ENCODE measurements around the gene SLC9A2. TPM values are rescaled to one million over a fixed set of nuclear protein-coding genes. Genes with fewer than 3 reads are reported as not detected.

SLC9A2 gene
- total and polyA plus RNA-seq, 10 of the 15 experiments (the other 5 are each of a cell fraction or from before 2014, with no cell fraction given): 0.13 to 1.2 (median 0.79) TPM

- in situ Hi-C loops (cut with MboI): loop anchor here (10.0 kb wide), 1 partner anchor 141 kb away; the partner anchor contains the start of gene SLC9A4
These were observed 3.5 kb upstream of the SLC9A2 start for GRCh38 chr2:102615620-102616436.

More at GRCh38 chr2:102615620-102616436, 3.5 kb upstream of the SLC9A2 start:
- no peak overlapping the region for H3K27ac ChIP-seq (ENCODE audit: control insufficient read depth, insufficient read depth)
- WGBS (ENCODE audit: insufficient coverage, insufficient replicate concordance, low lambda C conversion rate, missing lambda C conversion rate): 10% methylated on average over 5 of the region's 5 CpGs
- intact Hi-C loops (cut with micrococcal nuclease; ENCODE audit: unreplicated experiment): loop anchor here (1.0 to 10.0 kb wide), 3 partner anchors 96 to 189 kb away; partner anchors contain the start of gene SLC9A4
- no peaks in the 10 kb centered on the region for H3K36me3 ChIP-seq (ENCODE audit: control insufficient read depth in 2 of 2, insufficient read depth in 2 of 2, low read length in 1 of 2)
- no peak for DNase-seq (ENCODE audit: low read depth, low spot score)
- no peaks in the 10 kb centered on the region for H3K9me3 ChIP-seq (replicated peaks; ENCODE audit: control insufficient read depth, insufficient read depth, low read length)
- H3K27me3 ChIP-seq (replicated peaks in 1 of 2; ENCODE audit: control insufficient read depth in 2 of 2, insufficient read depth in 2 of 2, low read length in 1 of 2): peaks cover 6 to 12% of the 10 kb centered on the region in 2 experiments
- peak; percentile 91 for ATAC-seq
- SMC1A ChIA-PET (ENCODE audit: uncharacterized antibody, unreplicated experiment): interaction anchor here (0.7 to 2.7 kb wide), 16 partner anchors 9 to 146 kb away, joined by 3 to 20 read pairs (median 5); partner anchors contain the start of gene SLC9A4
- RAD21 ChIA-PET (ENCODE audit: unreplicated experiment): interaction anchor here (0.7 to 2.7 kb wide), 12 partner anchors 21 to 190 kb away, joined by 3 to 14 read pairs (median 5); partner anchors contain the start of gene SLC9A4
- H3K4me3 ChIP-seq: no peak overlapping the region
- no TSS peak for BruUV-seq (replicated peaks)
- POLR2A ChIA-PET: no interaction called here
- H3K4me1 ChIP-seq (ENCODE audit: control insufficient read depth, insufficient read depth, low read length): no peaks in the 10 kb centered on the region
- peak; percentile 84 for FAIRE-seq
- H3K4me2 ChIP-seq (ENCODE audit: control insufficient read depth, insufficient read depth): no peak overlapping the region
- H3K9ac ChIP-seq (ENCODE audit: control insufficient read depth, insufficient read depth, low read length): no peak overlapping the region
- CTCF ChIA-PET: interaction anchor here (0.6 to 5.3 kb wide), 37 partner anchors 8 to 377 kb away, joined by 3 to 65 read pairs (median 4); partner anchors contain the start of gene SLC9A4
- TF ChIP-seq JUND (IDR thresholded peaks at IDR 0.05; ENCODE audit: low read depth, low read length) (no peak), BMI1 (IDR thresholded peaks at IDR 0.05; ENCODE audit: borderline replicate concordance) (no peak), YY1 (IDR thresholded peaks at IDR 0.05; ENCODE audit: low read depth, low read length) (0 out of 2 replicates have a peak, but pooled peaks have one; percentile 39), ZBTB11 (CRISPR knock-in tag; IDR thresholded peaks at IDR 0.05) (no peak), PBX3 (IDR thresholded peaks at IDR 0.05; ENCODE audit: insufficient replicate concordance, low read depth, low read length) (no peak), SMC3 (IDR thresholded peaks at IDR 0.05; ENCODE audit: borderline replicate concordance, low read length) (peak; percentile 71; the same call in 1 of the 2 replicates), ETV6 (conservative IDR thresholded peaks at IDR 0.05 in 1 of 2, IDR thresholded peaks at IDR 0.05 in 1 of 2; ENCODE audit: borderline replicate concordance in 1 of 2, low read depth in 1 of 2) (no peak), ZZZ3 (IDR thresholded peaks at IDR 0.05; ENCODE audit: control insufficient read depth, insufficient read length, low read depth) (no peak), TCF12 (IDR thresholded peaks at IDR 0.05; ENCODE audit: low read depth, low read length) (no peak), RAD21 (IDR thresholded peaks at IDR 0.05; ENCODE audit: insufficient read depth, low read depth, low read length) (peak; percentile 72), SPI1 (IDR thresholded peaks at IDR 0.05; ENCODE audit: borderline replicate concordance, insufficient read depth, low read depth, low read length) (peak; percentile 31; the same call in 1 of the 2 replicates)
- TF ChIP-seq, protein P1, sequence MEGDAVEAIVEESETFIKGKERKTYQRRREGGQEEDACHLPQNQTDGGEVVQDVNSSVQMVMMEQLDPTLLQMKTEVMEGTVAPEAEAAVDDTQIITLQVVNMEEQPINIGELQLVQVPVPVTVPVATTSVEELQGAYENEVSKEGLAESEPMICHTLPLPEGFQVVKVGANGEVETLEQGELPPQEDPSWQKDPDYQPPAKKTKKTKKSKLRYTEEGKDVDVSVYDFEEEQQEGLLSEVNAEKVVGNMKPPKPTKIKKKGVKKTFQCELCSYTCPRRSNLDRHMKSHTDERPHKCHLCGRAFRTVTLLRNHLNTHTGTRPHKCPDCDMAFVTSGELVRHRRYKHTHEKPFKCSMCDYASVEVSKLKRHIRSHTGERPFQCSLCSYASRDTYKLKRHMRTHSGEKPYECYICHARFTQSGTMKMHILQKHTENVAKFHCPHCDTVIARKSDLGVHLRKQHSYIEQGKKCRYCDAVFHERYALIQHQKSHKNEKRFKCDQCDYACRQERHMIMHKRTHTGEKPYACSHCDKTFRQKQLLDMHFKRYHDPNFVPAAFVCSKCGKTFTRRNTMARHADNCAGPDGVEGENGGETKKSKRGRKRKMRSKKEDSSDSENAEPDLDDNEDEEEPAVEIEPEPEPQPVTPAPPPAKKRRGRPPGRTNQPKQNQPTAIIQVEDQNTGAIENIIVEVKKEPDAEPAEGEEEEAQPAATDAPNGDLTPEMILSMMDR (IDR thresholded peaks at IDR 0.05 in 2 of 3, conservative IDR thresholded peaks at IDR 0.05 in 1 of 3; ENCODE audit: control insufficient read depth in 2 of 3, extremely low read depth in 1 of 3, insufficient read depth in 1 of 3, low read depth in 3 of 3, low read length in 3 of 3): peak; percentile 91 to 95 (median 93)
- TF ChIP-seq, protein P2, sequence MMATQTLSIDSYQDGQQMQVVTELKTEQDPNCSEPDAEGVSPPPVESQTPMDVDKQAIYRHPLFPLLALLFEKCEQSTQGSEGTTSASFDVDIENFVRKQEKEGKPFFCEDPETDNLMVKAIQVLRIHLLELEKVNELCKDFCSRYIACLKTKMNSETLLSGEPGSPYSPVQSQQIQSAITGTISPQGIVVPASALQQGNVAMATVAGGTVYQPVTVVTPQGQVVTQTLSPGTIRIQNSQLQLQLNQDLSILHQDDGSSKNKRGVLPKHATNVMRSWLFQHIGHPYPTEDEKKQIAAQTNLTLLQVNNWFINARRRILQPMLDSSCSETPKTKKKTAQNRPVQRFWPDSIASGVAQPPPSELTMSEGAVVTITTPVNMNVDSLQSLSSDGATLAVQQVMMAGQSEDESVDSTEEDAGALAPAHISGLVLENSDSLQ (IDR thresholded peaks at IDR 0.05): no peak
- H4K20me1 ChIP-seq (ENCODE audit: control insufficient read depth, insufficient read depth): no peaks in the 10 kb centered on the region
- no peak overlapping the region for H2AFZ ChIP-seq (ENCODE audit: control insufficient read depth, low read depth, low read length)
- no peaks in the 10 kb centered on the region for H3K79me2 ChIP-seq (ENCODE audit: control insufficient read depth, insufficient read depth, low read length)

All from GM12878 (cell line).